Natural killer cell (primary cell): Measurements from ENCODE around the gene KRT7. TPM values are rescaled to one million over a fixed set of nuclear protein-coding genes. Genes with fewer than 3 reads are reported as not detected.

Experiments
- ATAC-seq, 3 donors: fragments of 150-1000 bp in 2 of 3; fragments of 200-7000 bp in 1 of 3; cut with Tn5 transposase; 1 replicate in 1 of 3; 2 replicates in 2 of 3; pipeline ENCODE4 v1.10.0; 2021; ENCODE audit warnings: mild to moderate bottlenecking in 2 of 3, moderate library complexity in 2 of 3
- DNase-seq, 2 donors: peaks; one replicate each; pipeline versions ENCODE4 v3.0.0 to v3.0.0-alpha.2; 2013 to 2021; ENCODE audit warnings: mixed read lengths in 1 of 2
- H3K27ac ChIP-seq: one replicate; pipeline ENCODE4 v1.5.1; 2013; ENCODE audit warnings: mild to moderate bottlenecking, low read length
- H3K27me3 ChIP-seq: one replicate; pipeline ENCODE4 v1.6.1; 2013; ENCODE audit warnings: low read length; ENCODE audit not compliant: control insufficient read depth, insufficient read depth
- H3K36me3 ChIP-seq: one replicate; pipeline ENCODE4 v1.6.1; 2013; ENCODE audit warnings: low read length; ENCODE audit not compliant: control insufficient read depth, insufficient read depth
- H3K4me1 ChIP-seq: one replicate; pipeline ENCODE4 v1.6.1; 2013; ENCODE audit warnings: low read length; ENCODE audit not compliant: control insufficient read depth, insufficient read depth
- H3K4me3 ChIP-seq: one replicate; pipeline ENCODE4 v1.5.1; 2013; ENCODE audit warnings: low read length
- H3K9me3 ChIP-seq: one replicate; pipeline ENCODE4 v1.6.1; 2013; ENCODE audit warnings: low read length; ENCODE audit not compliant: control insufficient read depth, insufficient read depth
- H3K27ac Mint-ChIP-seq, 2 donors: one replicate each; pipeline ENCODE4 v1.8.0; 2022; ENCODE audit warnings: mild to moderate bottlenecking in 2 of 2, mixed read lengths in 2 of 2, moderate library complexity in 1 of 2
- H3K27me3 Mint-ChIP-seq, 2 donors: one replicate each; pipeline ENCODE4 v1.8.0; 2022; ENCODE audit warnings: low read depth in 2 of 2, mixed read lengths in 2 of 2
- H3K36me3 Mint-ChIP-seq: one replicate; pipeline ENCODE4 v1.8.0; 2022; ENCODE audit warnings: mixed read lengths
- H3K4me1 Mint-ChIP-seq, 2 donors: one replicate each; pipeline ENCODE4 v1.8.0; 2022; ENCODE audit warnings: mixed read lengths in 2 of 2
- H3K4me3 Mint-ChIP-seq: one replicate; pipeline ENCODE4 v1.8.0; 2022; ENCODE audit warnings: mild to moderate bottlenecking, moderate library complexity, mixed read lengths
- H3K9me3 Mint-ChIP-seq, 2 donors: one replicate each; pipeline ENCODE4 v1.8.0; 2022; ENCODE audit warnings: mixed read lengths in 2 of 2
- WGBS: methylation state at CpG from one replicate; pipeline ENCODE4 v1.1.7; 2013; ENCODE audit warnings: missing lambda C conversion rate; ENCODE audit not compliant: insufficient coverage; 5-methylcytosine and 5-hydroxymethylcytosine counted together
- intact Hi-C: fragments of 100-400 bp; cut with micrococcal nuclease; formaldehyde crosslinking; loops from one replicate; pipeline ENCODE4 v1.14.2; 2022
- total RNA-seq, 4 donors: library from RNA; stranded (reverse); fragments of 120-200 nt in 1 of 4; gene quantifications; one replicate each; pipeline versions ENCODE4 v1.2.3 to v1.2.4, GENCODE V29; 2013 to 2022
- TF ChIP-seq, protein P1 (sequence below): fragments of 200-600 bp; IDR thresholded peaks from one replicate; pipeline ENCODE4 v1.8.0; 2022; ENCODE audit warnings: antibody characterized with exemption

Gene KRT7
- total RNA-seq, 3 donors from 2014 or later (not counting 1 experiment from before 2014, with no cell fraction given), result 0.54 TPM; not detected in 2

DNA sequence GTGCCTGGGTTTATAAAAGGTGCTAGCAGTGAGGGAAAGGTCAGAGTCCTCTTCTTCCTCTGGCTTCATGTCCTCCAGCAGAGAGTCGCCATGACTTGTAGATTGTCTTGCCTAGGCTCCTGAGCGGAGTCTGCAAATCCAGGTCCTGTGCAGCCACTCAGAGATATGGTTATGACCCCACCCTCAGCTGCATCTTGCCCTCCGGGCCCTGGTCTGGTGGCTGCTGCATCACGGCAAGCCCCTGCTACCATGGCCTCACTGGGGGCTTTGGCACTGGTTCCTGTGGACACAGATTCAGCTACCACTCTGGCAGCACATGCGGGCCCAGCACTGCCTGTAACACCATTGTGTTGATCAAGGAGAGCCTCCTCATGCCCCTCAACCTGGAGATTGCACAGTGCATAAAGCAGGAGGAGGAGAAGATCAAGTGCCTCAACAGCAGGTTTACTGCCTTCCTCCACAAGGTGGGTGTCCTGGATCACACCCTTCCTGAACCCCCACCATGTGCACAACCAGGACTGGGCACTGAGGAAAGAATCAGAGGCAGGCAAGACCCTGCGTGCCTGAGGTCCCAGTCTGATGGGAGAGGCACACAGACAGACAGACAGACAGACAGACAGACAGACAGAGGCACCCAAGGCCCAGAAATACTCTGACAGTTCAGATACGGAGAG, 30.9 kb downstream of the KRT7 start:
- no peak overlapping the region for H3K4me3 ChIP-seq
- H3K27me3 Mint-ChIP-seq, result peaks cover 37 to 46% of the 10 kb centered on the region in 2 donors
- peaks cover 3% of the 10 kb centered on the region for H3K4me1 ChIP-seq
- no peaks in the 10 kb centered on the region for H3K27me3 ChIP-seq
- no peaks in the 10 kb centered on the region for H3K36me3 Mint-ChIP-seq
- TF ChIP-seq, protein P1, sequence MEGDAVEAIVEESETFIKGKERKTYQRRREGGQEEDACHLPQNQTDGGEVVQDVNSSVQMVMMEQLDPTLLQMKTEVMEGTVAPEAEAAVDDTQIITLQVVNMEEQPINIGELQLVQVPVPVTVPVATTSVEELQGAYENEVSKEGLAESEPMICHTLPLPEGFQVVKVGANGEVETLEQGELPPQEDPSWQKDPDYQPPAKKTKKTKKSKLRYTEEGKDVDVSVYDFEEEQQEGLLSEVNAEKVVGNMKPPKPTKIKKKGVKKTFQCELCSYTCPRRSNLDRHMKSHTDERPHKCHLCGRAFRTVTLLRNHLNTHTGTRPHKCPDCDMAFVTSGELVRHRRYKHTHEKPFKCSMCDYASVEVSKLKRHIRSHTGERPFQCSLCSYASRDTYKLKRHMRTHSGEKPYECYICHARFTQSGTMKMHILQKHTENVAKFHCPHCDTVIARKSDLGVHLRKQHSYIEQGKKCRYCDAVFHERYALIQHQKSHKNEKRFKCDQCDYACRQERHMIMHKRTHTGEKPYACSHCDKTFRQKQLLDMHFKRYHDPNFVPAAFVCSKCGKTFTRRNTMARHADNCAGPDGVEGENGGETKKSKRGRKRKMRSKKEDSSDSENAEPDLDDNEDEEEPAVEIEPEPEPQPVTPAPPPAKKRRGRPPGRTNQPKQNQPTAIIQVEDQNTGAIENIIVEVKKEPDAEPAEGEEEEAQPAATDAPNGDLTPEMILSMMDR, result no peak
- no peak overlapping the region for H3K4me3 Mint-ChIP-seq
- 94% methylated on average over 7 of the region's 7 CpGs for WGBS
- intact Hi-C loops, result no loop called here
- DNase-seq, result no peak
- H3K27ac Mint-ChIP-seq, result no peak overlapping the region
- no peak overlapping the region for H3K27ac ChIP-seq
- no peaks in the 10 kb centered on the region for H3K9me3 ChIP-seq
- no peaks in the 10 kb centered on the region for H3K36me3 ChIP-seq
- H3K4me1 Mint-ChIP-seq, result peaks cover 11 to 13% of the 10 kb centered on the region in 2 donors
- ATAC-seq, result no peak
- H3K9me3 Mint-ChIP-seq, result no peaks in the 10 kb centered on the region

DNA sequence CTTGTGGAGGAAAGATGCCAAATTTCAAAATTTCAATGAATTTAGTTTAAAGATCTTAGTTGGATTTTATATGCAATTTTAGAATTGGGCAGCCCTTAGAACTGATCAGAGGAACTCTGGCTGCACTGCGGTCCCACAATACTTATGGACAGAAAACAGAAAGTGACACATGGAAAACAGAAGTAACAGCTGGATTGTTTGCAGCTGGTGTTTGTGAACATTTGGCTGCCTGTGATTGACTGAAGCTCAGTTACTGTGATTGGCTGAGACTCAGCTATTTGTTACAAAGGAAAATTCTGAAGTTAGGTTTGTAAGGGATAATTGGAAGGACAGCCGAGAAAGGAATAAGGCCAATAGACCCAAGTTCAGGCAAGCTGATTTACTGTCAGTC, 31.4 kb downstream of the KRT7 start:
- no peak overlapping the region for H3K4me3 Mint-ChIP-seq
- ATAC-seq (no peak), DNase-seq (no peak)
- H3K27ac Mint-ChIP-seq, result no peak overlapping the region
- intact Hi-C loops, result no loop called here
- WGBS, result 90% methylated on average over 2 of the region's 2 CpGs
- Histone ChIP-seq H3K4me3 (no peak overlapping the region), H3K27ac (no peak overlapping the region), H3K9me3 (no peaks in the 10 kb centered on the region), H3K36me3 (no peaks in the 10 kb centered on the region), H3K27me3 (no peaks in the 10 kb centered on the region), H3K4me1 (peaks cover 3% of the 10 kb centered on the region)
- TF ChIP-seq, protein P1, result no peak
- H3K9me3 Mint-ChIP-seq, result no peaks in the 10 kb centered on the region
- peaks cover 32 to 41% of the 10 kb centered on the region in 2 donors for H3K27me3 Mint-ChIP-seq
- no peaks in the 10 kb centered on the region for H3K36me3 Mint-ChIP-seq
- peaks cover 11 to 13% of the 10 kb centered on the region in 2 donors for H3K4me1 Mint-ChIP-seq

DNA sequence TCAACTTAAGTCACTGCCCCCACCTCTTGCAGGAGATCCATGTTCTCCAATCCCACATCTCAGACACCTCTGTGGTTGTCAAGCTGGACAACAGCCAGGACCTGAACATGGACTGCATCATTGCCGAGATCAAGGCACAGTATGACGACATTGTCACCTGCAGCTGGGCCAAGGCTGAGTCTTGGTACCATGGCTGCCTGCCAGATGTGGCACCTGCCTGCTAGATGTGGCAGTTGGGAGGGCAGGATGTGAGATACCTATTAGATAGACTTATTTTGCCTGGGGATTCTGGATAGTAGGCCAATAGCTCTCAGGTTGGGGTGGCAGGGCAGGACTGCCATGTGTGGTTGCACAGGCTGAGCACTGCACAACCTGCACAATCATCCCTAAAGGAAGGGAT, 33.5 kb downstream of the KRT7 start:
- no peaks in the 10 kb centered on the region for H3K27me3 ChIP-seq
- Mint-ChIP-seq H3K4me3 (no peak overlapping the region), H3K36me3 (no peaks in the 10 kb centered on the region), H3K27me3 (peaks cover 18 to 29% of the 10 kb centered on the region in 2 donors), H3K27ac (no peak overlapping the region), H3K9me3 (no peaks in the 10 kb centered on the region), H3K4me1 (no peaks in the 10 kb centered on the region)
- ATAC-seq, result no peak
- no peak overlapping the region for H3K4me3 ChIP-seq
- intact Hi-C loops, result no loop called here
- no peak for DNase-seq
- no peaks in the 10 kb centered on the region for H3K9me3 ChIP-seq
- TF ChIP-seq, protein P1, result no peak
- no peaks in the 10 kb centered on the region for H3K4me1 ChIP-seq
- 86% methylated on average over 2 of the region's 2 CpGs for WGBS
- H3K27ac ChIP-seq, result no peak overlapping the region
- H3K36me3 ChIP-seq, result no peaks in the 10 kb centered on the region

DNA sequence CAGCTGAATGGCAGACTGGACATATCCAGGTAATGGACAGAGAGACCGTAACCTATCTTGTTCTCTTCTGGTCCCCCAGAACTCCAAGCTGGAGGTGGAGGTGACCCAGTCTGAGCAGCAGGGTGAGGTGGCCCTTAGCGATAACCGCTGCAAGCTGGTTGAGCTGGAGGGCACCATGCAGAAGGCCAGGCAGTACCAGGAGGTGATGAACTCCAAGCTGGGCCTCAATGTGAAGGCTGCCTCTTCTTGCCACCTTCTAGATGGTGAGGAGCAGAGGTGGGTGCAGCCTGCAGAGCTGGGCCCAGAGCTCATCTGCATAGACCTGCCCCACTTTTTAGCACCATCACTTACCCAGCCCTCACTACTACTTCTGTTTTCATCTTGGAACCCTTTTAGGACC, 34.2 kb downstream of the KRT7 start:
- DNase-seq (no peak), ATAC-seq (no peak)
- intact Hi-C loops, result no loop called here
- Histone ChIP-seq H3K27me3 (no peaks in the 10 kb centered on the region), H3K4me3 (no peak overlapping the region), H3K9me3 (no peaks in the 10 kb centered on the region), H3K36me3 (no peaks in the 10 kb centered on the region), H3K27ac (no peak overlapping the region), H3K4me1 (no peaks in the 10 kb centered on the region)
- Mint-ChIP-seq H3K36me3 (no peaks in the 10 kb centered on the region), H3K27ac (no peak overlapping the region), H3K4me1 (no peaks in the 10 kb centered on the region), H3K27me3 (peaks cover 18 to 25% of the 10 kb centered on the region in 2 donors), H3K4me3 (no peak overlapping the region), H3K9me3 (no peaks in the 10 kb centered on the region)
- WGBS, result 89% methylated on average over 3 of the region's 3 CpGs
- TF ChIP-seq, protein P1, result no peak
